ENCODE data around the gene NDUFV2.

The NDUFV2 gene

GRCh38 chr18:9178557-9178956 is 76.1 kb downstream of the NDUFV2 start:
- peaks cover 4% of the 10 kb centered on the region for H3K9me3 Mint-ChIP-seq
- no peak overlapping the region for H3K4me3 Mint-ChIP-seq
- TF ChIP-seq CTCF (IDR thresholded peaks at IDR 0.05) = no peak
- peaks cover 36% of the 10 kb centered on the region for H3K36me3 Mint-ChIP-seq (ENCODE audit: low read depth)
- H3K27ac Mint-ChIP-seq = no peak overlapping the region
- no peak for DNase-seq
- peaks cover 2% of the 10 kb centered on the region for H3K27me3 Mint-ChIP-seq (ENCODE audit: low read depth, poor library complexity)
- no peaks in the 10 kb centered on the region for H3K4me1 Mint-ChIP-seq

GRCh38 chr18:9181275-9181674 is 78.8 kb downstream of the NDUFV2 start:
- no peaks in the 10 kb centered on the region for H3K9me3 Mint-ChIP-seq
- TF ChIP-seq CTCF (IDR thresholded peaks at IDR 0.05) = no peak
- DNase-seq = no peak
- H3K27me3 Mint-ChIP-seq (ENCODE audit: low read depth, poor library complexity) = peaks cover 2% of the 10 kb centered on the region
- no peak overlapping the region for H3K27ac Mint-ChIP-seq
- H3K36me3 Mint-ChIP-seq (ENCODE audit: low read depth) = peaks cover 48% of the 10 kb centered on the region
- H3K4me3 Mint-ChIP-seq = no peak overlapping the region
- H3K4me1 Mint-ChIP-seq = peaks cover 5% of the 10 kb centered on the region

GRCh38 chr18:9182852-9183399 is 80.4 kb downstream of the NDUFV2 start:
- Mint-ChIP-seq H3K4me3 (no peak overlapping the region), H3K9me3 (no peaks in the 10 kb centered on the region), H3K36me3 (ENCODE audit: low read depth) (peaks cover 52% of the 10 kb centered on the region), H3K27ac (no peak overlapping the region), H3K27me3 (ENCODE audit: low read depth, poor library complexity) (no peaks in the 10 kb centered on the region), H3K4me1 (peaks cover 5% of the 10 kb centered on the region)
- DNase-seq = no peak
- TF ChIP-seq CTCF (IDR thresholded peaks at IDR 0.05) = no peak

Data from nephron progenitor cell (in vitro differentiated cells).